OCI-LY1 (cell line): ENCODE measurements around the gene TBL3.

Experiments used
- EZH2 ChIP-seq: fragments of 200-600 bp; sonication (generic), shearing (Covaris generic); IDR thresholded peaks from 2 replicates; pipeline ENCODE4 v1.8.0; 2017; ENCODE audit warnings: borderline replicate concordance, mixed run types, mild to moderate bottlenecking, antibody characterized with exemption, low read length, moderate library complexity, mixed read lengths
- TF ChIP-seq, protein P1 (sequence below): fragments of 200-600 bp; sonication (generic), shearing (Covaris generic); IDR thresholded peaks from 2 replicates; pipeline ENCODE4 v1.5.1; 2017; ENCODE audit warnings: mild to moderate bottlenecking, antibody characterized with exemption, low read length, moderate library complexity, mixed read lengths

- TF ChIP-seq, protein P1, sequence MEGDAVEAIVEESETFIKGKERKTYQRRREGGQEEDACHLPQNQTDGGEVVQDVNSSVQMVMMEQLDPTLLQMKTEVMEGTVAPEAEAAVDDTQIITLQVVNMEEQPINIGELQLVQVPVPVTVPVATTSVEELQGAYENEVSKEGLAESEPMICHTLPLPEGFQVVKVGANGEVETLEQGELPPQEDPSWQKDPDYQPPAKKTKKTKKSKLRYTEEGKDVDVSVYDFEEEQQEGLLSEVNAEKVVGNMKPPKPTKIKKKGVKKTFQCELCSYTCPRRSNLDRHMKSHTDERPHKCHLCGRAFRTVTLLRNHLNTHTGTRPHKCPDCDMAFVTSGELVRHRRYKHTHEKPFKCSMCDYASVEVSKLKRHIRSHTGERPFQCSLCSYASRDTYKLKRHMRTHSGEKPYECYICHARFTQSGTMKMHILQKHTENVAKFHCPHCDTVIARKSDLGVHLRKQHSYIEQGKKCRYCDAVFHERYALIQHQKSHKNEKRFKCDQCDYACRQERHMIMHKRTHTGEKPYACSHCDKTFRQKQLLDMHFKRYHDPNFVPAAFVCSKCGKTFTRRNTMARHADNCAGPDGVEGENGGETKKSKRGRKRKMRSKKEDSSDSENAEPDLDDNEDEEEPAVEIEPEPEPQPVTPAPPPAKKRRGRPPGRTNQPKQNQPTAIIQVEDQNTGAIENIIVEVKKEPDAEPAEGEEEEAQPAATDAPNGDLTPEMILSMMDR, result no peak; the same call in 1 of the 2 replicates
- TF ChIP-seq EZH2, result no peak
Observed at GRCh38 chr16:2027024-2028010, 55.5 kb downstream of the TBL3 start.
